Stimulated activated CD4-positive, alpha-beta T cell treated with anti-CD3 and anti-CD28 coated beads, TNF-alpha, amount 100 ng/mL, for 24 hours (primary cell): ENCODE data around the gene LPAR6.

Source experiments
- DNase-seq, 3 experiments: peaks; one replicate each; pipeline ENCODE4 v3.0.0-alpha.2; 2020; ENCODE audit warnings: low read depth in 3 of 3

LPAR6 gene

DNA sequence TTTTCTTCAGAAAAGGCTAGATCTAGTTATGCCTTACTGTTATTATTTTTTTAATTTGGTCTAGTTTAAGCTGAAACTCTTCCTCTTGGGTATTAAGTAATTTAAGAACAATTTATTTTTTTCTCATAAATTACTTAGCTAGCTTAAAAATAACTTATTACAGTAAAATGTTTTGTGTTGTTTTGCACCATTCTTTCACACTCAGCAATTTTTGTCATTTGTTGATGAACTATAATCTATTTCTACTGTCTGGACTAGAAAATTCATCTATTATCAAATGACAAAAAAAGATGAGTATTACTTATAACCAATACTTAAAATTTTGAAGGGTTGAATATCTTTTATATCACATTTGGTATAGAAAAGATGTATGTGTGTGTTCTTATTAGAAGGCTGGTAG is 1.6 kb upstream of the LPAR6 start:
- DNase-seq = no peak

DNA sequence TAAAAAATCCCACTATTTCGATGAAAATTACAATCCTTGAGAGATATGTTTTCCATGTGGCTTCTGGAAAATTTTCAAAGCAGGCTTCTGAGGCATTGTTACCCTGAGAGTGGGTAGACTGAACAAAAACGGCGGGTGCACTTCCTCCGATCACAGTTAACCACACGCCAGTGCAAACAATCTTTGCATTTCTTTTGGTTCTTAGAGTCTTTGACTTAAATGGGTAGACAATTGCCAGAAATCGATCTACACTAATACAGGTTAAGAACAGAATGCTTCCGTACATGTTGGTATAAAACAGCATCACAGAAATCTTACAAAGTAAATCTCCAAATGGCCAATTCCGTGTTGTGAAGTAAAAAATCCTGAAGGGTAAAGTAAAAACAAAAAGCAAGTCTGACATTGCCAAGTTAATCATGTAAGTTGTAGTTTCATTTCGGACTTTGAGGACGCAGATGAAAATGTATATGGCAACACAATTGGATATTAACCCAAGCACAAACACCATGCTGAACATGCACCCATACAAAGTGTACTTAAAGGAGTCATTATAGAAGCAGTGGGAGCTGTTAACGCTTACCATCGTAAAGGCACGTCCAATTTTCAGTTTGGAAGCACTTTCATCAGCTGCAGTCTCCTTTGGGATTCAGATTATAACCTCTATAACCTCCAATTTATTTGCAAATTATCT is 927 bp downstream of the LPAR6 start:
- no peak for DNase-seq

- no peak for DNase-seq
Observed at GRCh38 chr13:48411147-48411794, 1.6 kb downstream of the LPAR6 start.

DNA sequence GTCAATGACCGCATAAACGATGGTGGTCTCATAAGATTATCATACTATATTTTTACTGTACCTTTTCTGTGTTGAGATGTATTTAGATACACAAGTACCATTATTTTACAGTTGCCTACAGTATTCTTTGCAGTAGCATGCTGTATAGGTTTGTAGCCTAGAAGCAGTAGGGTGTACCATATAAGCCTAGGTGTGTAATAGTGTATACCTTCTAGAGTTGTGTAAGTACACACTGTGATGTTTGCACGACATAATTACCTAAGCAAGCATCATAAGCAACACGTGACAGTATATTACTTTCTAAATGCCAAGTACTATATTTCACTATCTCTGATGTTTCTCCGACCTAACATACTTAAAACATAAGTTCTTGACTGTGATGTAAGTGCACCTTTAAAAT is 2.7 kb downstream of the LPAR6 start:
- no peak for DNase-seq

GRCh38 chr13:48405875-48406274 is 7.0 kb downstream of the LPAR6 start:
- no peak for DNase-seq

DNA sequence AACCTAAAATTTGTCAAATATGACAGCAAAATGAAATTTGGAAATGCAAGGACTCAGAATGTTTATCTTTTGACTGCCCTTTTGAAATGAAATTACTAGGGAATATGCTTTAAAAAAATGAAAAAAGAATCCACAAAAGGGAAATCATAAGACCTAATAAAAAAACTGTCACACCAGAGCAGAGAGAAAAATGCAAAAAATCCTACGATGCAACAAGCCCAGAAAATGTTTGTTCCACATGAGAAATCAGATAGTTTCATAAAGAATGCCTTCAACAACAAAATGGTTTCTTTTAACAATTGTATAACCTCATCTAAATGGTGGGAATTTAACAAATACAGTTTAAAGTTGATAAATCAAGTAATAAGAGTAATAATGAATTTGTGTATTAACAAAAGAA is 8.0 kb downstream of the LPAR6 start:
- no peak for DNase-seq

- no peak for DNase-seq
Observed at GRCh38 chr13:48403913-48404312, 9.0 kb downstream of the LPAR6 start.

DNA sequence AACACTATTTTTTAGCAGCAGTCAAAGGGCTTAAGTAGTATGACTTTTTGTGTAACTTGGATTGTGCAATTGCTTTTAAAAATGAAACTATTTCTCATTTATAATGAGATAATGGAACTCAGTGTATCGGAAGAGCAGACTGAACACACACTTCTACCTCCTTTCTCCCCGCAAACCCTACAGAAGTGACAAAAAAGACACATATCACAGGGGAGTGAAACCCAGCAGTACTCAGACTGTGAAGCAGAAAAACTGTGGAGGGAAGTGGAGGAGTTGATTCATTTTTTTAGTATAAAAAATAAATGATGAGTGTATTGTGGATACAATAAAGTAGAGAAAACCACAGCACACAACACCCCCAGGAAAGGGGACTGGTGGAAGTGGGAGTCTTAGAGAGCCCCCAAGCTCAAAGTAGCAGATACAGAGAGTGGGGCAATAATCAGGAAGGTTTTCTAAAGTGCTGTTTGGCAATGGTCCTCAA is 9.7 kb downstream of the LPAR6 start:
- peak in 1 of 3 experiments; percentile 7 for DNase-seq

GRCh38 chr13:48402325-48402932 is 10.5 kb downstream of the LPAR6 start:
- DNase-seq = no peak

DNA sequence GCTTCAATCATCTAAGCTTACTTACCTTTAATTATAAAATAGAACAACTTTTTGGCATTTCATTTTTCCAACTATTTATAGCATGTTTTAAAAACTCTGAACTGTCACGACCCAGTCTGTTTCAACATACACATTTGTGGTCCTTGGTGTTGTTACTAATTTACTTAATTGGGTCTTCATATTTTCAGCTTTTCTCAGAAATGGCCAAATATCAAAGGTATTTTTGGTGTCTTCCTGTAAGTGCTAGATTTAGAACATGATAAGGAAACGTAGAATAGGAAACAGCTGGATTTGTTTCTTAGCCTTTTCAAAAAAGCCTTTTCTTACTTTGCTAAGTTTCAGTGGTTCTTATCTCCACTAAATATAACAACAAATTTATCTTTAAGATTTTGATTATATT is 11.4 kb downstream of the LPAR6 start:
- DNase-seq = no peak

- DNase-seq = no peak
Observed at GRCh38 chr13:48400850-48401291, 12.0 kb downstream of the LPAR6 start.

- DNase-seq = no peak
Observed at GRCh38 chr13:48400090-48400694, 12.7 kb downstream of the LPAR6 start.

- DNase-seq = no peak
Observed at GRCh38 chr13:48398450-48399095, 14.3 kb downstream of the LPAR6 start.

GRCh38 chr13:48397744-48398143 is 15.2 kb downstream of the LPAR6 start:
- DNase-seq = no peak

DNA sequence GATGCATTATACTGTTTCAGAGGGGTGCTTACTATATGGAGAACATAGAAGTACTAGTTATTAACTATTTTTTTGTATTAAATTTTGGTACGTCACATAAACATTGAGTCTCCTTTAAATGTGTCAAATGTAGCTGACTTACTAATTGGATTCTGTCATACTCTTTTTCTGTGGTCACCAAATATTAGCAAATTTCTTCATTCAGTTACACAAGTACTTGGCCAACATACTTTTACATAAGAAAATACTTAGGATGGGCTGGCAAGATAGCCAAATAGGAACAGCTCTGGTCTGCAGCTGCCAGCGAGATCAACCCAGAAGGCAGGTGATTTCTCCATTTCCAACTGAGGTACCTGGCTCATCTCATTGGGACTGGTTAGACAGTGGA is 19.2 kb downstream of the LPAR6 start:
- no peak for DNase-seq

DNA sequence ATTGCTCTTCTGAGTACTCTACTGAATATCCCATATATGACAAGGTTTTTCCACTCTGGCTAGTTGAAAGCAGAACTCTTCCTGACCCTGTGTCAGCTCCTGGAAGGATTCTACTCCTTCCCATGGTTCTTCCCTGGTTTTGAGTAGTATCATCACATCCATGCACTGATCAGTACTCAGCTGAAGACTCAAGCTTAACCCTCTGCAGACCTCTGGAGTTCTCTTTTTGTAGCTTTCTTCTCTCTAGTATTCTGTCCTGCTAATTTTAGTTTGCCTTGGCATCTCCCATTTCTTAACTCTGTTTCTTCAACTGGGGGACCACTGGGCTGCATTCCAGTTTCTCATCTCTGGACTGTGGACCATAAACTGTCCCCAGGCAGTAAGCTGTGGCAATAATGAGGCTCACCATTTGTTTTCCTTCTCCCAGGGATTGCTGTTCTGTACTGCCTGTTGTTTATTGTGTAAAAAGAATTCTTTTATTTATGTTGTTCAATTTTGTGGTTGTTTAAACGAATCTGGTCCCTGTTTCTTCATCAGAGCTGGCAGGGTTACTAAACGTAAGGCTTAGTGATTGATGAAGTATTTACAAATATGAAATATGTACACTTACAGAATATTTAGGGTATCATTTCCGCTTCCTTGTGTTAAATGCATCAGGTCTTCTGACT is 19.7 kb downstream of the LPAR6 start:
- no peak for DNase-seq

DNA sequence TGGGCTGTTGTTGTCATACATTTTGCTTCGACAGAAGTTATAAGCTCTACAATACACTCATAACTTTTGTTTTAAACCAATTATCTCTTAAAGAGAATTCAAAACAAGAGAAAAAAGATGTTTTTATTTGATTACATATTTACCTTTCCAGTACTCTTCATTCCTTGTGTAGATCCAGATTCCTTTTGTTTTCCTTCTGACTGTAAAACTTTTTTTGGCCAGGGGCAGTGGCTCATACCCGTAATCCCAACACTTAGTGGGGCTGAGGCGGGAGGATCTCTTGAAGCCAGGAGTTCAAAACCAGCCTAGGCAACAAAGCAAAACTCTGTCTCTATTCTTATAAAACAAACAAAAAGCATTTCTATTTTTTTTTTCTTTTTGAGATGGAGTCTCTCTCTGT is 21.7 kb downstream of the LPAR6 start:
- no peak for DNase-seq

GRCh38 chr13:48386816-48387215 is 26.1 kb downstream of the LPAR6 start:
- no peak for DNase-seq

DNA sequence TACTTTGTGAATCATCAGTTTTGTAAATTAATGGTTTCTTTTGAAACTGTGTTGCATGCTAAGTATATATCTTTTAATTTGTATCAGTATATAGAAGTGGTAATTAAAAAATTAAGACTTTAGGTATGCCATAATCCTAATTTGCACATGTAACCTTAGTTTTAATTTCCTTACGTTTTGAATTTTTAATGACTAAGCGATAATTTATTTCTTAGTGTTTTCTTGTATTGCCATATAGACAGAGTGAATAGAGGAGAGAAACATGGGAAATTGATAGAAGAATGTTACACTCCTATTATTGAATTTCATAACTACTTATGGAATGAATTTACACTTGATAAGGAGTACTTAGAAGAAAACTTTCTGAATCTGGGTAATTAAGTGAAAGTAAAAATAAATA is 29.5 kb downstream of the LPAR6 start:
- no peak for DNase-seq

DNA sequence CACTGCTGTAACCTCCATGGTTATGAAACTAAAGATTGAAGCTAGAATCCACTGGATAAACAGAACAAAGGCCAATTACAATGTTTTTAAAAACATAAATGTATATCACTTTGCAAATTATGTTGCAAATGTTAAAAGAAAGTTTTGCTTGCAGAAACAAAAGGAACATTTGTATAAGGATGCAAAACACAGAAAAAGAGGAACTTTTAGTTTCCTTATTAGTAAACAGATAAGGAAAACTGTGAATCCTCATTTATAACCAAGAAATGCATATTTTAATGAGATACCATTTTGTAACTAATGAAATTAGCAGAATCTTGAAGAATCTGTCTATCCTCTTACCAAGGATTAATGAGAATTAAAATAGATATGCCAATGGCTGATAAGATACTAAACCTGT is 32.3 kb downstream of the LPAR6 start:
- no peak for DNase-seq

GRCh38 chr13:48377857-48378256 is 35.1 kb downstream of the LPAR6 start:
- DNase-seq = no peak

- no peak for DNase-seq
Observed at GRCh38 chr13:48370815-48371214, 42.1 kb downstream of the LPAR6 start.
